Measurements from ENCODE around the gene FZD4.

The FZD4 gene

GRCh38 chr11:86990031-86990430 lies 34.8 kb upstream of the FZD4 start:
- no peaks in the 10 kb centered on the region for H3K27me3 ChIP-seq (replicated peaks; ENCODE audit: insufficient read depth, low read length)
- H3K4me2 ChIP-seq (ENCODE audit: low read depth, low read length) = no peak overlapping the region
- no peaks in the 10 kb centered on the region for H3K9me2 ChIP-seq (replicated peaks; ENCODE audit: insufficient read depth, low read length)
- no peak overlapping the region for H3K27ac ChIP-seq (ENCODE audit: low read length)
- no peaks in the 10 kb centered on the region for H3K36me3 ChIP-seq (replicated peaks; ENCODE audit: insufficient read depth, low read length)
- TF ChIP-seq CTCF (IDR thresholded peaks at IDR 0.05; ENCODE audit: low read length) = no peak
- no peak for TF ChIP-seq EZH2phosphoT487 (IDR thresholded peaks at IDR 0.05; ENCODE audit: low read length)
- H4K20me1 ChIP-seq (ENCODE audit: insufficient read depth, low read length) = no peaks in the 10 kb centered on the region
- no peak overlapping the region for H3K4me3 ChIP-seq (ENCODE audit: low read length)
- no peak overlapping the region for H3K9ac ChIP-seq (ENCODE audit: low read length)
- H3K9me3 ChIP-seq (replicated peaks; ENCODE audit: insufficient read depth, low read length) = no peaks in the 10 kb centered on the region
- no peaks in the 10 kb centered on the region for H3K4me1 ChIP-seq (ENCODE audit: low read length)
- no peak overlapping the region for H2AFZ ChIP-seq (ENCODE audit: low read length)
- H3F3A ChIP-seq (ENCODE audit: insufficient read depth, low read length) = no peaks in the 10 kb centered on the region
- no peaks in the 10 kb centered on the region for H3K79me2 ChIP-seq (ENCODE audit: low read length)
- no peak for DNase-seq

- no peaks in the 10 kb centered on the region for H3K9me2 ChIP-seq (replicated peaks; ENCODE audit: insufficient read depth, low read length)
- H3K9ac ChIP-seq (ENCODE audit: low read length) = no peak overlapping the region
- H3K27ac ChIP-seq (ENCODE audit: low read length) = no peak overlapping the region
- no peaks in the 10 kb centered on the region for H3K27me3 ChIP-seq (replicated peaks; ENCODE audit: insufficient read depth, low read length)
- no peak overlapping the region for H2AFZ ChIP-seq (ENCODE audit: low read length)
- H3K4me2 ChIP-seq (ENCODE audit: low read depth, low read length) = no peak overlapping the region
- no peaks in the 10 kb centered on the region for H3F3A ChIP-seq (ENCODE audit: insufficient read depth, low read length)
- H3K4me3 ChIP-seq (ENCODE audit: low read length) = no peak overlapping the region
- no peak for DNase-seq
- TF ChIP-seq EZH2phosphoT487 (IDR thresholded peaks at IDR 0.05; ENCODE audit: low read length) (no peak), EZH2 (optimal IDR thresholded peaks at IDR 0.05; ENCODE audit: low read depth, low read length) (no peak), CTCF (IDR thresholded peaks at IDR 0.05; ENCODE audit: low read length) (no peak)
- no peaks in the 10 kb centered on the region for H3K9me3 ChIP-seq (replicated peaks; ENCODE audit: insufficient read depth, low read length)
- no peaks in the 10 kb centered on the region for H4K20me1 ChIP-seq (ENCODE audit: insufficient read depth, low read length)
- H3K36me3 ChIP-seq (replicated peaks; ENCODE audit: insufficient read depth, low read length) = no peaks in the 10 kb centered on the region
- no peaks in the 10 kb centered on the region for H3K4me1 ChIP-seq (ENCODE audit: low read length)
- H3K79me2 ChIP-seq (ENCODE audit: low read length) = no peaks in the 10 kb centered on the region
These were observed 33.2 kb upstream of the FZD4 start for GRCh38 chr11:86988351-86988881.

- Histone ChIP-seq H3K36me3 (replicated peaks; ENCODE audit: insufficient read depth, low read length) (no peaks in the 10 kb centered on the region), H4K20me1 (ENCODE audit: insufficient read depth, low read length) (no peaks in the 10 kb centered on the region), H3F3A (ENCODE audit: insufficient read depth, low read length) (no peaks in the 10 kb centered on the region), H3K79me2 (ENCODE audit: low read length) (no peaks in the 10 kb centered on the region), H3K9me2 (replicated peaks; ENCODE audit: insufficient read depth, low read length) (no peaks in the 10 kb centered on the region), H3K4me2 (ENCODE audit: low read depth, low read length) (no peak overlapping the region), H2AFZ (ENCODE audit: low read length) (no peak overlapping the region), H3K9ac (ENCODE audit: low read length) (no peak overlapping the region), H3K27me3 (replicated peaks; ENCODE audit: insufficient read depth, low read length) (no peaks in the 10 kb centered on the region), H3K27ac (ENCODE audit: low read length) (no peak overlapping the region), H3K9me3 (replicated peaks; ENCODE audit: insufficient read depth, low read length) (no peaks in the 10 kb centered on the region), H3K4me3 (ENCODE audit: low read length) (no peak overlapping the region), H3K4me1 (ENCODE audit: low read length) (no peaks in the 10 kb centered on the region)
- TF ChIP-seq EZH2 (optimal IDR thresholded peaks at IDR 0.05; ENCODE audit: low read depth, low read length) = no peak
- TF ChIP-seq EZH2phosphoT487 (IDR thresholded peaks at IDR 0.05; ENCODE audit: low read length) = no peak
- TF ChIP-seq CTCF (IDR thresholded peaks at IDR 0.05; ENCODE audit: low read length) = no peak
- no peak for DNase-seq
These were observed 32.5 kb upstream of the FZD4 start for GRCh38 chr11:86987679-86988078.

Data from MM.1S (cell line).